DOHH2 (cell line): ENCODE results near the gene SERINC3.

Experiments
- H3F3A ChIP-seq: fragments of 200-600 bp; sonication (generic), shearing (Covaris generic); 2 replicates; pipeline ENCODE4 v1.6.0; 2016; ENCODE audit warnings: antibody characterized with exemption, mild to moderate bottlenecking; ENCODE audit not compliant: control insufficient read depth, insufficient read depth
- H3K27ac ChIP-seq: fragments of 200-600 bp; sonication (generic); 2 replicates; pipeline ENCODE4 v1.5.1; 2014; ENCODE audit warnings: low read depth, mild to moderate bottlenecking, low read length, moderate library complexity
- H3K27me3 ChIP-seq: fragments of 200-600 bp; sonication (generic); 2 replicates; pipeline ENCODE4 v1.6.1; 2014; ENCODE audit warnings: mild to moderate bottlenecking, low read length, mixed read lengths; ENCODE audit not compliant: control insufficient read depth
- H3K36me3 ChIP-seq: fragments of 200-600 bp; sonication (generic); 2 replicates; pipeline ENCODE4 v1.6.1; 2014; ENCODE audit warnings: mild to moderate bottlenecking, low read length, moderate library complexity, mixed read lengths; ENCODE audit not compliant: control insufficient read depth
- H3K4me1 ChIP-seq: fragments of 200-600 bp; sonication (generic); 2 replicates; pipeline ENCODE4 v1.6.1; 2014; ENCODE audit warnings: mild to moderate bottlenecking, low read length, mixed read lengths; ENCODE audit not compliant: control insufficient read depth
- H3K4me2 ChIP-seq: fragments of 200-600 bp; sonication (generic); 2 replicates; pipeline ENCODE4 v1.6.0; 2014; ENCODE audit warnings: mild to moderate bottlenecking, low read length, moderate library complexity
- H3K4me3 ChIP-seq: fragments of 200-600 bp; sonication (generic); 2 replicates; pipeline ENCODE4 v1.5.1; 2014; ENCODE audit warnings: mild to moderate bottlenecking, low read length, mixed read lengths
- H3K79me2 ChIP-seq: fragments of 200-600 bp; sonication (generic); 2 replicates; pipeline ENCODE4 v1.6.1; 2014; ENCODE audit warnings: mild to moderate bottlenecking, low read length, mixed read lengths; ENCODE audit not compliant: control insufficient read depth
- H3K9me2 ChIP-seq: fragments of 200-600 bp; sonication (generic); replicated peaks from 2 replicates; pipeline ENCODE4 v1.6.1; 2014; ENCODE audit warnings: mild to moderate bottlenecking, low read length, mixed read lengths; ENCODE audit not compliant: control insufficient read depth
- H3K9me3 ChIP-seq: fragments of 200-600 bp; sonication (generic); 2 replicates; pipeline ENCODE4 v1.6.1; 2014; ENCODE audit warnings: antibody characterized with exemption, low read length, mixed read lengths; ENCODE audit not compliant: control insufficient read depth, insufficient read depth
- H4K20me1 ChIP-seq: fragments of 200-600 bp; sonication (generic); 2 replicates; pipeline ENCODE4 v1.6.0; 2014; ENCODE audit warnings: low read depth, mild to moderate bottlenecking, antibody characterized with exemption, low read length, moderate library complexity; ENCODE audit not compliant: control insufficient read depth, insufficient read depth
- EZH2phosphoT487 ChIP-seq: fragments of 200-600 bp; sonication (generic); IDR thresholded peaks from 2 replicates; pipeline ENCODE4 v1.6.1; 2017; ENCODE audit warnings: borderline replicate concordance, mild to moderate bottlenecking, antibody characterized with exemption, low read length, moderate library complexity, mixed read lengths
- TF ChIP-seq, protein P1 (sequence below): fragments of 200-600 bp; sonication (generic); IDR thresholded peaks from one replicate; pipeline ENCODE4 v1.5.1; 2014; ENCODE audit warnings: antibody characterized with exemption, mild to moderate bottlenecking, low read depth, low read length; ENCODE audit not compliant: poor library complexity, severe bottlenecking

The SERINC3 gene

GRCh38 chr20:44496976-44497375 lies 24.9 kb downstream of the SERINC3 start:
- Histone ChIP-seq H3K36me3 (peaks cover 77% of the 10 kb centered on the region), H3K9me2 (no peaks in the 10 kb centered on the region), H3K27ac (no peak overlapping the region), H3K27me3 (no peaks in the 10 kb centered on the region), H3K4me2 (no peak overlapping the region), H3F3A (no peaks in the 10 kb centered on the region), H3K4me1 (peaks cover 5% of the 10 kb centered on the region), H3K9me3 (no peaks in the 10 kb centered on the region), H4K20me1 (no peaks in the 10 kb centered on the region), H3K4me3 (no peak overlapping the region), H3K79me2 (no peaks in the 10 kb centered on the region)
- TF ChIP-seq, protein P1, sequence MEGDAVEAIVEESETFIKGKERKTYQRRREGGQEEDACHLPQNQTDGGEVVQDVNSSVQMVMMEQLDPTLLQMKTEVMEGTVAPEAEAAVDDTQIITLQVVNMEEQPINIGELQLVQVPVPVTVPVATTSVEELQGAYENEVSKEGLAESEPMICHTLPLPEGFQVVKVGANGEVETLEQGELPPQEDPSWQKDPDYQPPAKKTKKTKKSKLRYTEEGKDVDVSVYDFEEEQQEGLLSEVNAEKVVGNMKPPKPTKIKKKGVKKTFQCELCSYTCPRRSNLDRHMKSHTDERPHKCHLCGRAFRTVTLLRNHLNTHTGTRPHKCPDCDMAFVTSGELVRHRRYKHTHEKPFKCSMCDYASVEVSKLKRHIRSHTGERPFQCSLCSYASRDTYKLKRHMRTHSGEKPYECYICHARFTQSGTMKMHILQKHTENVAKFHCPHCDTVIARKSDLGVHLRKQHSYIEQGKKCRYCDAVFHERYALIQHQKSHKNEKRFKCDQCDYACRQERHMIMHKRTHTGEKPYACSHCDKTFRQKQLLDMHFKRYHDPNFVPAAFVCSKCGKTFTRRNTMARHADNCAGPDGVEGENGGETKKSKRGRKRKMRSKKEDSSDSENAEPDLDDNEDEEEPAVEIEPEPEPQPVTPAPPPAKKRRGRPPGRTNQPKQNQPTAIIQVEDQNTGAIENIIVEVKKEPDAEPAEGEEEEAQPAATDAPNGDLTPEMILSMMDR = no peak
- TF ChIP-seq EZH2phosphoT487 = no peak

DNA sequence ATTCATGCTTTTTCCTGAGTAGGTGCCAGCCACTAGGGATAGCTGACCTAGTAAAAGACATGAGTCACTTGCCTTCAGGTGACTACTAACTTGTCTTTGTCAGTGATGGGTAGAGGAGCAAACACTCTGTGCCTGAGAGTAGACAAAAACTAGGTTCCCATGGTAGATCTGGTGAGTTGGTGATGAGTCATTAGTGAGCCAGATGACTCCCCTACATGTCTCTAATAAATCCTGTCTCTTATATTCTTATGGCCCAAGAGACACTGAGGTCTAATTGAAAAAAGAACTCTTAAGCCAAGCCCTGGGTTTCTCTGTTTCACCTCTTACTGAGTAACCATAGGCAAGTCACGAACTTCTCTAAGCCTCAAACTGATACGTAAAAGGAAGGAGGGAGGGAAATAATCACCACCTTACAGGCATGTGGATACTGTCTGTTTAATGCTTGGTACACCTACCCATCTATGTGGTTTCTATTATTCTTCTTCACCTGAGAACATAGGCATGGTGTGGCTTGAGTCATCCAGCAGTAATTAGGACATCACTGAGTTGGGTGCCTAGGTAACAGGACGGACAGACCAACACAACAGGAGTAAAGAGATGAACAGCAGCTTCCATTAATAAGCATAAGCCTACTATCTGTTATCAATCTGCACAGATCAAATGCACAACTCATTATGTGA lies 25.9 kb downstream of the SERINC3 start:
- TF ChIP-seq, protein P1 = no peak

GRCh38 chr20:44495257-44495656 lies 26.6 kb downstream of the SERINC3 start:
- no peak overlapping the region for H3K4me2 ChIP-seq
- H3K27me3 ChIP-seq = no peaks in the 10 kb centered on the region
- H3K27ac ChIP-seq = no peak overlapping the region
- no peaks in the 10 kb centered on the region for H3K9me2 ChIP-seq
- no peaks in the 10 kb centered on the region for H3K79me2 ChIP-seq
- H3K4me1 ChIP-seq = peaks cover 5% of the 10 kb centered on the region
- H3F3A ChIP-seq = no peaks in the 10 kb centered on the region
- H3K4me3 ChIP-seq = no peak overlapping the region
- TF ChIP-seq EZH2phosphoT487 = no peak
- TF ChIP-seq, protein P1 = no peak
- H3K9me3 ChIP-seq = no peaks in the 10 kb centered on the region
- no peaks in the 10 kb centered on the region for H4K20me1 ChIP-seq
- H3K36me3 ChIP-seq = peaks cover 74% of the 10 kb centered on the region

More for the DNA sequence above, 25.9 kb downstream of the SERINC3 start:
- Histone ChIP-seq H3K4me2 (no peak overlapping the region), H3K9me3 (no peaks in the 10 kb centered on the region), H3K36me3 (peaks cover 76% of the 10 kb centered on the region), H3K79me2 (no peaks in the 10 kb centered on the region), H3K4me1 (peaks cover 5% of the 10 kb centered on the region), H3F3A (no peaks in the 10 kb centered on the region), H3K4me3 (no peak overlapping the region), H3K27ac (no peak overlapping the region), H4K20me1 (no peaks in the 10 kb centered on the region), H3K9me2 (no peaks in the 10 kb centered on the region), H3K27me3 (no peaks in the 10 kb centered on the region)
